GM18867 (cell line): Measurements from ENCODE around the gene RBBP5.

ENCODE experiments used
- ATAC-seq: cut with Tn5 transposase; IDR thresholded peaks from one replicate; pipeline ENCODE4 v1.9.1; 2021; ENCODE audit warnings: mild to moderate bottlenecking, moderate library complexity; ENCODE audit not compliant: unreplicated experiment

The RBBP5 gene

GRCh38 chr1:205058853-205059252, 62.9 kb downstream of the RBBP5 start:
- no peak for ATAC-seq

DNA sequence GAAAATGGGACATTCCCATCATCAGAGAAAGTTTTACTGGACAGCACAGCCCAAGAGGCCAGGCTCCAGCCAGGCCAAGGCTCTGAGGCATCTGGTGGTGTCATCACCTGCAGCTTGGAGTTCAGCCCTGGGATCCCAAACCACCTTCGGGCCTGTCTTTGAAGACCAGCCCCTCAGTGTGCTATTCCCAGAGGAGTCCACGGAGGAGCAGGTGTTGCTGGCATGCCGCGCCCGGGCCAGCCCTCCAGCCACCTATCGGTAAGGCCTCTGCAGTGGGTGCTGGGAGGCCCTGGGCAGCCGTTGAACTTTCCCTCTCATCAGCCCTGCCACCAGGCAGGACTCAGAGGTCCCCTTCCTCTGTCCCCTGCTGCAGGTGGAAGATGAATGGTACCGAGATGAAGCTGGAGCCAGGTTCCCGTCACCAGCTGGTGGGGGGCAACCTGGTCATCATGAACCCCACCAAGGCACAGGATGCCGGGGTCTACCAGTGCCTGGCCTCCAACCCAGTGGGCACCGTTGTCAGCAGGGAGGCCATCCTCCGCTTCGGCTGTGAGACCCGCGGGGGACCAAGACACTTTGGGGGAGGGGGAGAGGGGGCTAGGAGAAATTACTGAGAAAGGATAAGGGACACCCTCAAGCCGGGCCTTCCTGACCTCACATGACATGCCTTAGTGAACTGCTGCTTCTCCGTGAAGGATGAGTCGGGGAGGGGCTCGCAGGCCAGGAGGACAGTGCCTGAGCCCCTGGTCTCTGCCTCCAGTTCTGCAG, 63.8 kb downstream of the RBBP5 start:
- ATAC-seq: no peak

DNA sequence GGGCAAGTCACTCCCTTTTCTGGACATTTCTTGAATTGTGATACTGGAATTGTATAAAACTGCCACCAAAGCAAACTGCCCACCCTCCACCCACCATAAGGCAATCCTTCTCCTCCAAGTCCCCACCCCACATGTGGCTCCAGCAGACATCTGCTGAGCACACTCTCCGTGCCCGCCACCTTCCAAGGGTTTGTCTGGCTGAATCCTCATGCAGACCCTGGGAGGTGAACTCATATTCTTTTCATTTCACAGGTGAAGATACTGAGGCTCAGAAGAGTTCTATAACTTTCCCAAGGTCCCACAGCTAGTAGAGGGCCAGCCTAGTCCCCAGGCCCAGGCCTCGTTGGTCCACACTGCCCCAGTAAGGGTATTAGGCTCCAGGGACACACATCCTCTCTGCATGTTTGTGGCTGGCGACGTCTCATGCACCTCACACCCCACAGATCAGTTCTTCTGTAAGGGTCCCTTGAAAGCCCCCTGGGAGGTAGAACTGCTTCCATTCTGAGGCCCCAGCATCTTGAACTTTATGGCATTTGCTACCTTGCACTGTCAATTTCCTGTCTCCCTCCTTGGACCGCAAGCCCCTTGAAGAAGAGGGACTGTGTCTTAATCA, 64.7 kb downstream of the RBBP5 start:
- ATAC-seq: no peak

DNA sequence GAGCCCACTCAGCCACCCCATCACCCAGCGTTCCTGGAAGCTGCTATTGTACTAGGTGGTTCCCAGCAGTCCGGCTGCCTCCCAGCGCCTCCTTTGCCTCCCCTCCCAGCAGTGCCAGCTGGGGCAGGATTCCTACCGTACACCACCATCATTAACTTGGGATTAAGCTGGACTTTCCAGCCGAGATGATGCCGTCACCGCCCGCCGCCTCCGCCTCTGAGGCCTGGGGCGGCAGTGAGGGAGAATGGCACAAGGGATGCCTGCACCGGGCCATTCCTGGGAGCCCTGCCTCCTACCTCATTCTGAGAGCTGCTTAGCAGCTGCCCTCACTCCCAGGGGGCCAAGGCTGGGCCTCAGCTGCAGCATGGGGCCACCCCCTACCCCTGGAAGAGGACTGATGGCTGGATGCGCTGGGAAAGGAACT, 65.6 kb downstream of the RBBP5 start:
- no peak for ATAC-seq

- ATAC-seq: no peak
Observed at GRCh38 chr1:205054013-205054412, 67.8 kb downstream of the RBBP5 start.

- ATAC-seq: no peak
Observed at GRCh38 chr1:205053296-205053695, 68.5 kb downstream of the RBBP5 start.

DNA sequence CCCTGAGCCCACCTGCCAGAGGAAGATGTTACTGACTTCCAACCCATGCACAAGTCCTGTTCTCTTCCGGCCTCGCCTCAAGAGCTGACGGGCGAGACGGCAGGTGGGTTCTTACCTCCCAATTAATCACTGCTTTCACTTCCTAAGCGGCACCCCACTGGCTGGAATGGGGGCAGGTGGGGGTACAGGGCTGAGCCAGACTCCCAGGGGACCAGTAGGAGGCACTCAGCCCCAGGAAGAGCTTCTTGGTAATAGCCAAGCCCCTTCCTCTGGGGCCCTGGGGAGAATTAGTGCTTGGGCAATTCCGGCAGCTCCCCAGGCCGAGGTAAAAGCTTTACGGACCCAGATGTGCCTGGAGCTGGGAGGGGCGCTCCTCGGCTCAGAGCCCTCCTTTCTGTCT, 69.1 kb downstream of the RBBP5 start:
- ATAC-seq: no peak

DNA sequence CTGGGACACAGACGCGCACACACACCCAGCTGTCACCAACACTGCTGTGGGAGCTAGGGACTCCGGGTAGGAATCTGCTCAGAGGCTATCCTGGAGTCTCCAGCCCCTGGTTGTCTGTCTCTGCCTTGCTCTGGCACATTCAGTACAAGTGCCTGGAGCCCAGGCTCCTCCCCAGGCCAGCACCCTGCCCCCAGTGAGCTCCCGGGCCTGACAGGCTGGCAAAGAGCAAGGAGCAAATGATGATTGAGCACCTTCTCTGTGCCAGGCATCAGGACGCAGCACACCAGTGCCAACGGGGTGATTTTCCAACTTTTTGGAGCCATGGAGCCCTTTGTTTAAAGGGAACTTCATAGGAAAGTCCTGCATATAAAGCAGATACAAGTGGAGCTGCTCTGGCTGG, 72.3 kb downstream of the RBBP5 start:
- ATAC-seq: no peak

DNA sequence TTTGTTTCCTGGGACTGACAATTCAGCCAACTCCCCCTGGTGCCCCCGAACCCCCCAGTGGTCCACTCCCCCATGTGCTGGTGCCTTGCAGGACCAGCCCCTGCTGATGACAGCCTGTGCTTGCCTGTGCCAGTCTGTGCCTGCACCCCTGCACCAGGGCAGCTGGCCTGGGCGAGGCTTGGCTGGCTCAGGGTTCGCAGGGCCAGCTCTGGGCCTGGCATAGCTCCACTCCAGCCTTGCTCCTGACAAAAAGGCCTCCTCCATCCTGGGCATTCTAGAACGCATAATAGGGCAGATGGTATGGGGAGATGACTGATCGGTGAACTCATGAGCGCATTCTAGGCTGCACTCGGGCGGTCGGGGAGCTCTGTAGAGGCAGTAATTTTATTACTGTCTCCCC, 73.4 kb downstream of the RBBP5 start:
- no peak for ATAC-seq

GRCh38 chr1:205047764-205048231, 74.0 kb downstream of the RBBP5 start:
- ATAC-seq: no peak

DNA sequence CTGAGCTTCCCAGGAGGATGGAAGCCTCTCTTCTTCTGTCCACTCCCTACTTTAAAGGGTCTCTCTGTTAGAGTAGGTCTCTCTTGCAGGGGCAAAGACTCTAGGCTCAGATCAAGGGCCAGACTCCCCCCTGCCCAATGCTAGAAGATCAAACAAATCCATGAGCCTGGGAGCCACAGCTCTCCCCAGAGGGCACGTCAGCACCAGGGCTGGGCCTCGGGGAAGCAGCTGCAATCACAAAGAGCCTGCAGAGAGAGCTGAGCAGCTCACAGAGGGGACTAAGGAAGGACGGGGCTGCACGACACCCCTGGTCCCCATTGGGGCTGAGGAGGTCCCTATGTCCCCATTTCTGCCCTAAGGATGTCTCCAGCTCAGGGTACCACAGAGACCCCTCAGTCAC, 74.9 kb downstream of the RBBP5 start:
- ATAC-seq: no peak

DNA sequence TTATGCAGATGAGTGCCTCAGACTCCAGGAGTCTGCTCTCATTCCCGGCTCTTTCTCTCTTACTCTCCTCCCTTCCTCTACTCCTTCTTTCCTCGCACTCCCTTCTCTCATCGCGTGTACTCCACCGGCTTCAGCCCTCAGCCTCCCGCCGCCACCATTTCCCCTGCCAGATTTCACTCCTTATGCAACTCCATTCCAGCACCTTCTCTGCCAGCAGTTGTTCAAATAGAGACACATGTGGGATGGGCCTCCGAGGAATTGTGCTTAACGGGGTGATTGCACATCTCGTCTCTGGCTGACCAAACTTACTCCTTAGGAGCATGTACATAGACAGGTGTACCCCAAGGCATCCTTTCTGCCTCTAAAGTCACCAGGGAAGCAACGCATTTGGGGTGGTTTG, 76.6 kb downstream of the RBBP5 start:
- ATAC-seq: no peak

GRCh38 chr1:205044741-205045140, 77.0 kb downstream of the RBBP5 start:
- no peak for ATAC-seq

DNA sequence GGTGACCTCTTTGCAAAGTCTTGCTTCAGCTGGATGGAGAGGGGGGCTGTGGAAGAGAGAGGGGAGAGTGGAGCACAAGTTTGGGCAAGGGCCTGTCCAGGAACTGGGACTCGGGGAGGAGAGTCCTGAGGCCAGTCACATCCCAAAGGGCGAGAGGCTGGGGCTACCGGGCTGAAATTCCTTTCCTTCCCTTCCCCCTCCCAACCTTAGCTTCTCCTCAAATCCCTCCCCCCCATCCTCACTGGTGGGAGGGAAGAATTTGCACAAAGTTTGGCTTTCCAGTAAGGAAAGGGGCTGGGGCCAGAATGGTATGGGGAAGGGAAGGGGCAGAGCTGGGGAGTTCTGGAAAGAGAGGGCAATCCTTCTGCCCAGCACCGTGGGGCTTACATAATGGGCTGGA, 77.9 kb downstream of the RBBP5 start:
- ATAC-seq: no peak

DNA sequence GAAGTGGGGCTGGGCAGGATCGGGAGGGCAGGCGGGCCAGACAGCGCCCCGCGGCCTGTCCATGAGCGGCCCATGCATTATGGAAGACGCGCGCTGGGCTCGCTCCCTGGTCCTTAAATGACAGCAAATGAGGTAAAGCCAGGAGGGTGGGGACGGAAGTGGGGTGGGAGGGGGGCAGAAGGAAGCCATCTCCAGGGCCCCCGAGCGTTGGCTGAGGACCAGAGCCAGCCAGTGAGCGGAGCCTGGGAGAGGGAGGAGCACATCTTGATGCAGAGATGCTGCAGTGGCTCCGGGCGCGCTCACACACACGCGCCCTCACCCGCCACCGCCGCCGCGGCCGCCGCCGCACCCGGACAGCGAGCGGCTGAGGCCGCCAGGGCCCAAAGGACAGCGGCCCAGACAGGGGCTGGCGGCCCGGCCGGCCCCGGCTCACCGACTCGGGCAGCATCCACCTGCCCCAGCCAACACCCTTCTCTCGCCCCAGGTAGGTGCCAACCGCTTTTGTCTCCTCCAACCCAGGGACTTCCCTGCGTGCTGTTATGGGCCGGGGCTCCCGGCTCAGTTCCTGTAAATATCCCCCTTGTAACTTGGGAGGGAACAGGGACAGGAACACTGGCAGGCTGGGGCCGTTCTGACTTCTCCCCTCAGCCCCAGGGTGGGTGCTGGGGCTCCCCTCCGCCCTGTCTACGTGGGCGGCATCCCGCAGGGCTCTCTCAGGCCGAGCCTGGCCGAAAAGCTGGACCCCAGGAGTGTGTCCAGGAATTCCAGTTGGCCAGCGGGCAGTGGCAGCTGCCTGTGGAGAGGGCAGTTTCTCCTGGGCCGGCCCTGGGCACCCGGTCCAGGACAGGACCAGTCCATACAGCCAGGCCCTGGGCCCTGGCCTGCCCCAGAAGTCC, 78.6 kb downstream of the RBBP5 start, which contains the start of gene CNTN2:
TSS of gene CNTN2 (plus strand) at position 302 of the 896 bp plus-strand sequence. CDS start 9,974 bp downstream, outside the sequence.
- ATAC-seq: no peak

DNA sequence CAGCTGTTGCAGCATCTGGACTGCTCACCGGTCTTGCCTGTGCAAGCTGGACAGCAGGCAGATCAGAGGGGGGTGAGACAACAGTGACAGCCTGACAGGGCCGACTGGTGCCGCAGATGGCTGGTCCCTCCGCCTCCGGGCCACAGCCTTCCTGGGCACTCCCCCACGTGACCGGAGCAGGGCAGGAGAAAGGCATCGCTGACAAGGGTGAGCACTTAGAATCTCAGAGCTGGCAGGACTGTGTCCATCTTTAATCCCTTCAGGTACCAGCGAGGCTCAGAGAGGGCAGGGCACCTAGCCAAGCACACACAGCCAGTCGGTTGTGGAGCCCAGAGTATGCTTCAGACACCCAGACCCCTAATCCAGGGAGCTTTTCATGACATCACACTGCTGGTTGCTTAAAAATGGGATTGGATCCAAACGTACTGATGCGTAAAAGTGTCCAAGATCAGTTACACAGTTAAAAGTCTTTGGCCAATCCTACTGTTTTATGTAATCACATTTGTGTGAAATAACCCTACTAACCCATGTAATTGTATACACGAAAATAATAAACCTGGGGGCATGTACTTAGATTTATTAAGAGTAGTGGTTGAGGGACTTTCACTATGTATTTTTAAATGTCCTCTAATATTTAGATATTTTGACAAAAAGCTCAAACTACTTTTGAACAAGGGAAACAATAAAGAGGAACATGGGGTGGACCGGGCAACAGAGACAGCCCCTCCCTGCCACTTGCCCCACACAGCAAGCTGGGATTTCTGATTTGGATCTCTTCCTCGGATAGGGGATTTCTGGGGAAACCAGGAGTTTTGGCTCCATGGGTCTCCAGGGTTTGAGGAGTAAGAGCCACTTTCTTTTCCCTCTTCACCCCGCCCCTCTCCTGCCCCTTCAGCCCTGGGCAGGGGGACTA, 79.5 kb downstream of the RBBP5 start:
- ATAC-seq: no peak

DNA sequence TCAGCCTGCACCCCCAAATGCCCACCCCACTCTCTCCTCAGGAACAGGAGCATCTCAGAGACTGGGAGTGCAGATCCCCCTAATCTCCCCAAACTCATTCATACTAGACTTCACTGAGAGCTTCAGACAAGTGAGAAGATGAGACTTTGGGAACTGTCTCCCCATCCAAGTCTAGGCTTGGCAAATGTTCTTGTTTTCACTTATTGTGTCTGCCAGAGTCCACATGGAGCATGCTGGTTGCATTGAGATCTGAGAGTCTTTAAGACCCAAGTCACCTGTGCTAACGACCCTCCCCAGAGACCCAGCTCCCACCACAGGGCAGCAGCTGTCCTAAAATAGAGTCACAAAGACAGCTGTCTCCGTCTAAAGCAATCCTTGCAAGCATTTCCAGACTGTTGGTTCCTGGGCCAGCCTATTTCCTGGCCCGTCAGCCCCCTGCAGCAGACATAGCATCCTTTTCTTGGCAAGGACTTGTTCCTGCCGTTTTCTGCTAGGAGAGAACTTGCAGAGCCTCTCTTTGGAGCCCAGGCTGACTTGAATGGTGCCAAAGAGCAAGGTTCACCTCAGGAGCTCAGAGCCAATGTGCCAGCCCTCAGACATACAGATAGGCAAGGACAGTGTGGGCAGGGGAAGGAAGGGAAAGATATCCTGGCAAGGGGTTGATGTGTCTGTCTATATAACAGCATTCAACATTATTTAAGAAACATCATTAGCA, 80.6 kb downstream of the RBBP5 start:
- no peak for ATAC-seq

GRCh38 chr1:205038132-205038786, 83.5 kb downstream of the RBBP5 start:
- no peak for ATAC-seq

DNA sequence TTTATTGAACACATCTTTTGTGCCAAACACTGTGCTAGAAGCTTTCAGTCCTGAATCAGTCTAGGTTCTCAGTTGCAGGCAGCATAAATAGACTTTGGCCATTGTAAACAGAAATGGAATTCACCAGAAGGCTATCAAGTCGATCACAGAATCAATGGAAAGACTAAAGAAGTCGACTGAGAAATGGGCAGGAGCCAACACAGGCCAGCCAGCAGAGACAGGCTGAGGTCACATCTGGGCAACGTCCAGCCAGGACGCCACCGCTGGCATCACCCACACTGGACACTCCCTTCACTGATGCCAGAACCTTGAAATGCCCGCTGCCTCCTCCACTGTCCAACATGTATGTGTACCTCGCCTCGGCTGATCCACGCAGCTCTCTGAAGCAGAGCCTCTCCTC, 84.2 kb downstream of the RBBP5 start:
- no peak for ATAC-seq
